ENCODE measurements around the gene ADM2.
"Not testable (repeated sequence)": the region's sequence is repeated elsewhere in the genome, so short reads cannot be mapped to it uniquely, and the experiment has no call there.

The ADM2 gene

GRCh38 chr22:50524676-50525103 lies 43.3 kb downstream of the ADM2 start:
- DNase-seq (ENCODE audit: low read depth in 2 of 2): no peak

GRCh38 chr22:50525104-50525857 lies 43.9 kb downstream of the ADM2 start, which contains the start of gene SCO2:
Gene SCO2 (minus strand): TSS chr22:50525598. CDS start chr22:50524411, 1,187 bp downstream.
- DNase-seq (ENCODE audit: low read depth in 2 of 2): peak; percentile 92 to 94

- no peak for DNase-seq (ENCODE audit: low read depth in 2 of 2)
Measured at GRCh38 chr22:50525858-50526107, 44.4 kb downstream of the ADM2 start.

- DNase-seq (ENCODE audit: low read depth in 2 of 2): peak; percentile 38 to 49
Measured at GRCh38 chr22:50526108-50526833, 44.9 kb downstream of the ADM2 start.

GRCh38 chr22:50526834-50527801 lies 45.8 kb downstream of the ADM2 start:
- no peak for DNase-seq (ENCODE audit: low read depth in 2 of 2)

- no peak for DNase-seq (ENCODE audit: low read depth in 2 of 2)
Measured at GRCh38 chr22:50527921-50528681, 46.8 kb downstream of the ADM2 start.

GRCh38 chr22:50528682-50529415 lies 47.5 kb downstream of the ADM2 start:
- no peak for DNase-seq (ENCODE audit: low read depth in 2 of 2)

GRCh38 chr22:50529416-50529896 lies 48.1 kb downstream of the ADM2 start:
- DNase-seq (ENCODE audit: low read depth in 2 of 2): no peak

GRCh38 chr22:50529897-50530579 lies 48.7 kb downstream of the ADM2 start, which contains the start of gene TYMP:
Gene TYMP (minus strand): TSS chr22:50530012. CDS start chr22:50529709, 303 bp downstream.
- no peak for DNase-seq (ENCODE audit: low read depth in 2 of 2)

GRCh38 chr22:50530580-50530876 lies 49.2 kb downstream of the ADM2 start:
- DNase-seq (ENCODE audit: low read depth in 2 of 2): no peak

GRCh38 chr22:50530877-50531545 lies 49.7 kb downstream of the ADM2 start:
- no peak for DNase-seq (ENCODE audit: low read depth in 2 of 2)

GRCh38 chr22:50531546-50531961 lies 50.2 kb downstream of the ADM2 start:
- no peak for DNase-seq (ENCODE audit: low read depth in 2 of 2)

- no peak for DNase-seq (ENCODE audit: low read depth in 2 of 2)
Measured at GRCh38 chr22:50531962-50532674, 50.8 kb downstream of the ADM2 start.

GRCh38 chr22:50532824-50533796 lies 51.8 kb downstream of the ADM2 start:
- DNase-seq (ENCODE audit: low read depth in 2 of 2): no peak

- not testable (repeated sequence) for DNase-seq (ENCODE audit: low read depth in 2 of 2)
Measured at GRCh38 chr22:50533856-50534711, 52.7 kb downstream of the ADM2 start.

GRCh38 chr22:50535113-50535512 lies 53.8 kb downstream of the ADM2 start:
- no peak for DNase-seq (ENCODE audit: low read depth in 2 of 2)

All from fibroblast of skin of left biceps (primary cell).